ENCODE measurements around the gene C2orf15. TPM values are rescaled to one million over a fixed set of nuclear protein-coding genes. Genes with fewer than 3 reads are reported as not detected.

C2orf15 gene, protein sequence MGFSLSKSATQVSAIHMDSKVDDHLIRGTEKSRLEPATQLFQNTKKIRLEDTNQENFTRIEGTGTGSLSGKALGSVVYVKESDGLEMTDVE
- not detected in 2 replicates for total RNA-seq

GRCh38 chr2:99141110-99142108 is at the start of gene C2orf15:
Gene C2orf15 (plus strand): TSS chr2:99141707. CDS start chr2:99150559, 8,852 bp downstream.

DNA sequence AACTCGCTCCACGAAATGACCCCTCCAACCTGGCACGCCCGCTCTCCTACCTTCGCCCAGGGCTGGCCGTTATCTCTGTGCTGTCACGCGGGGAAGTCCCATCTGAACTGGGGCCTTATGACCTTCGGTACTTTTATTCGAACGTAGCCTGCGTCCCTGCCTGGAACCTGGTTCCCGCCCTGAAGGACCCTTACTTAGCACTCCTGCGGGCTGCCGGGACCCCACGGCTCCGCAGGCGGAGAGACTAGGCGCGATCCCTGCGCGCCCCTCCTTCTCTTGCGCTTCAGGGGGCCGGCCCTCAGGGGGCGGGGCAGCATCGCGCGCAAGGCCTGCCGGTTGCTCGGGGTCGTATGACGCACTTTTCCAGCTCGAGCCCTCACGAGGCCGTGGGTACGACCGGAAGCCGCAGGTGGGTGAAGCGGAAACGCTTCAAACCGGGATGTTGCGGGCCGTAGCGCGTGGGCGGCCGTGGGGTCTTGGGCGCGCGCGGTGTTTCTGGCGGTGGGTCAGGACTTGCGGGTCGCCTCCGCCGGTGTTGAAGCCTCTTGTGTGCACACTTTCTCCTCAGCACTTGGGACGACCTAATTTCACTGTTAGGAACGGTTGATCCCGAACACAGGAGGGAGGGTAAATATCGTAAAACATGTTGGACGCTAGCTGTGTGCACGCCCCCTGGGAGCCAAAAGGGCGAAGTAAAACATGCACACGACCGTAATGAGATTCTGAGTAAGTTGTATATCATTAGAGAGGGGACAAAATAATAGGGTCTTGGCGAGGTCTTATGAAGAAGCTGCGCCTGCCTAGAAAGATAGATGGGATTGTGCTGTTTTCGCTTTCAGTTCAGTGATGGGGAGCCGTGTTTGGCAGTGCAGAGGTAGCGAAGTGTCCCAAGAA is 13.4 kb downstream of the C2orf15 start, which contains the start of the genes LIPT1 and TSGA10:
TSS of gene LIPT1 (plus strand) at position 325 of the 894 bp plus-strand sequence. CDS start 6,991 bp downstream, outside the sequence.
TSS of gene TSGA10 (minus strand) at position 300 of the 894 bp plus-strand sequence. CDS start 45,503 bp downstream, outside the sequence.

GRCh38 chr2:99180755-99181623 is 39.5 kb downstream of the C2orf15 start, which contains the start of the genes MITD1 and MRPL30:
Gene MITD1 (minus strand): TSS chr2:99181058. CDS start chr2:99180981, 77 bp downstream.
Gene MRPL30 (plus strand): TSS chr2:99181184. CDS start chr2:99186204, 5,020 bp downstream.

Small RNA genes lying within 50 kb of the gene (small RNA-seq; reads per million reads assigned to genes)
- gene AC092587.1, result not detected

Other genes with a start within 250 kb of the C2orf15 start
- not detected in 2 replicates for gene CRACDL, start 205.5 kb upstream of the C2orf15 start, total RNA-seq
- gene TSGA10, start 13.2 kb downstream of the C2orf15 start, total RNA-seq, result 2.3 and 2.6 TPM in 2 replicates
- gene LIPT1, start 13.3 kb downstream of the C2orf15 start, total RNA-seq, result 5.9 and 6.8 TPM in 2 replicates
- gene MITD1, start 39.4 kb downstream of the C2orf15 start, total RNA-seq, result 15.8 and 21.3 TPM in 2 replicates
- 41.9 and 47.9 TPM in 2 replicates for gene MRPL30, start 39.5 kb downstream of the C2orf15 start, total RNA-seq
- gene LYG2, start 114.0 kb downstream of the C2orf15 start, total RNA-seq, result not detected in 2 replicates
- gene LYG1, start 159.5 kb downstream of the C2orf15 start, total RNA-seq, result under 0.01 and 0.20 TPM in 2 replicates
- gene TXNDC9, start 194.6 kb downstream of the C2orf15 start, total RNA-seq, result 64.5 and 68.3 TPM in 2 replicates
- gene EIF5B, start 195.7 kb downstream of the C2orf15 start, total RNA-seq, result 19.5 and 22.1 TPM in 2 replicates

All from subcutaneous preadipocyte (primary cell).